ENCODE results near the gene ERAP2. TPM values are rescaled to one million over a fixed set of nuclear protein-coding genes. Genes with fewer than 3 reads are reported as not detected.
A peak's percentile ranks its signal among the peaks of the same experiment; 100 is the strongest.

Gene ERAP2
- total RNA-seq, 2 experiments from 2014 or later = 19.5 to 29.3 TPM

DNA sequence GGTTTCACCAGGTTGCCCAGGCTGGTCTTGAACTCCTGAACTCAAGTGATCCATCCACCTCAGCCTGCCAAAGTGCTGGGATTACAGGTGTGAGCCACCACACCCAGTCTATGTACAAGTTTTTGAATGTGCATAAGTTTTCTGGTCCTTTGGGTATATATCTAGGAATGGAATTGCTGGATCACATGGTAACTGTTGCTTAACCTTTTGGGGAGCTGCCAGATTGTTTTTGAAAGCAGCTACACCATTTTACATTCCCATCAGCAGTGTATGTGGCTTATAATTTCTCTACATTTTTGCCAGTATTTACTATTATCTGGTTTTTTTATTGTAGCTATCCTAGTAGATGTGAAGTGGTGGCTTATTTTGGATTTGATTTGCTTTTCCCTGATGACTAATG, 50.7 kb downstream of the ERAP2 start:
- peaks cover 6% of the 10 kb centered on the region for H3K79me2 ChIP-seq (ENCODE audit: insufficient read depth, low read depth, low read length)
- DNase-seq (ENCODE audit: low spot score) = no peak
- POLR2A ChIA-PET = interaction anchor here (0.6 to 1.6 kb wide), 5 partner anchors 9 to 242 kb away, joined by 3 to 6 read pairs (median 3); no protein-coding TSS in a partner anchor
- no peak overlapping the region for H3K4me3 ChIP-seq (ENCODE audit: low read depth, low read length, poor library complexity, severe bottlenecking)
- no TSS peak for BruUV-seq (replicated peaks)
- CTCF ChIA-PET (ENCODE audit: unreplicated experiment) = interaction anchor here (1.5 kb wide), 1 partner anchor 50 kb away, joined by 4 read pairs; no protein-coding TSS in a partner anchor
- H3K9me3 ChIP-seq (ENCODE audit: low read length) = no peaks in the 10 kb centered on the region
- H4K20me1 ChIP-seq (ENCODE audit: insufficient read depth, low read length) = no peaks in the 10 kb centered on the region
- no peak overlapping the region for H2AFZ ChIP-seq (ENCODE audit: low read length)
- H3K27ac ChIP-seq (ENCODE audit: low read depth, low read length, poor library complexity, severe bottlenecking) = no peak overlapping the region
- no peaks in the 10 kb centered on the region for H3K9me2 ChIP-seq (ENCODE audit: insufficient read depth, low read length)
- intact Hi-C loops (cut with micrococcal nuclease; ENCODE audit: unreplicated experiment) = no loop called here
- H3K4me2 ChIP-seq (ENCODE audit: low read length) = no peak overlapping the region
- peaks cover 64% of the 10 kb centered on the region for H3K4me1 ChIP-seq (ENCODE audit: insufficient read depth, low read length, poor library complexity, severe bottlenecking)
- no peak for TF ChIP-seq EZH2phosphoT487 (IDR thresholded peaks at IDR 0.05; ENCODE audit: borderline replicate concordance, low read depth, low read length)
- TF ChIP-seq, protein P1, sequence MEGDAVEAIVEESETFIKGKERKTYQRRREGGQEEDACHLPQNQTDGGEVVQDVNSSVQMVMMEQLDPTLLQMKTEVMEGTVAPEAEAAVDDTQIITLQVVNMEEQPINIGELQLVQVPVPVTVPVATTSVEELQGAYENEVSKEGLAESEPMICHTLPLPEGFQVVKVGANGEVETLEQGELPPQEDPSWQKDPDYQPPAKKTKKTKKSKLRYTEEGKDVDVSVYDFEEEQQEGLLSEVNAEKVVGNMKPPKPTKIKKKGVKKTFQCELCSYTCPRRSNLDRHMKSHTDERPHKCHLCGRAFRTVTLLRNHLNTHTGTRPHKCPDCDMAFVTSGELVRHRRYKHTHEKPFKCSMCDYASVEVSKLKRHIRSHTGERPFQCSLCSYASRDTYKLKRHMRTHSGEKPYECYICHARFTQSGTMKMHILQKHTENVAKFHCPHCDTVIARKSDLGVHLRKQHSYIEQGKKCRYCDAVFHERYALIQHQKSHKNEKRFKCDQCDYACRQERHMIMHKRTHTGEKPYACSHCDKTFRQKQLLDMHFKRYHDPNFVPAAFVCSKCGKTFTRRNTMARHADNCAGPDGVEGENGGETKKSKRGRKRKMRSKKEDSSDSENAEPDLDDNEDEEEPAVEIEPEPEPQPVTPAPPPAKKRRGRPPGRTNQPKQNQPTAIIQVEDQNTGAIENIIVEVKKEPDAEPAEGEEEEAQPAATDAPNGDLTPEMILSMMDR (conservative IDR thresholded peaks at IDR 0.05; ENCODE audit: low read length) = no peak
- H3K36me3 ChIP-seq (ENCODE audit: insufficient read depth, low read length) = no peaks in the 10 kb centered on the region; the same call in 1 of the 2 replicates

DNA sequence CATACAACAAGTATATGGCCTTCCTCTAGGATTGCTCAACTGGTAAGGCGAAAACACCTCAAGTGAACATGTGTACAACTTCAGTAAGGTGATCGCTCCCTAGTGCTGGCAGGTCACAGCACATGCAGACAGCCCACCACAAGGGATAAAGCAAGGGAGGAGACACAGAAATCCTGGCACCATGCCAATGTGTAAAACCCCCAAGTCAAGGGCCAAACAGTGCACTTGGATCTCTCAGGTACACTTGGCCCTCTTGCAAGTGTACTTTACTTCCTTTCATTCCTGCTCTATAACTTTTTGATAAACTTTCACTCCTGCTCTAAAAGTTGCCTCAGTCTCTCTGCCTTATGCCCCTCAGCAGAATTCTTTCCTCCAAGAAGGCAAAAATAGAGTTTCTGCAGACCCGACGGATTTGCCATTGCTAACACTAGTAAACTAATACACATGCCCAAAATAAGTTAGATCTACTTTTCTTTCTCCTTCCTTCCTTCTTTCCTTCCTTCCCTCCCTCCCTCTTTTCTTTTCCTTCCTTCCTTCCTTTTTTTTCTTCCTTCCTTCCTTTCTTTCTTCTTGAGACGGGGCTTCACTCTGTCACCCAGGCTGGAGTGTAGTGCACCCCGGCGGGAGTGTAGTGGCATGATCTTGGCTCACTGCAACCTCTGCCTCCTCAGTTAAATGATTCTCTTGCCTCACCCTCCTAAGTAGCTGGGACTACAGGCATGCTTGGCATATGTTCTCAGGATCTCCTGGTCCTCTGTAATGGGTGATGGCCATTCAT, 52.8 kb downstream of the ERAP2 start:
- Histone ChIP-seq H3K9me2 (ENCODE audit: insufficient read depth, low read length) (no peaks in the 10 kb centered on the region), H2AFZ (ENCODE audit: low read length) (no peak overlapping the region), H3K9me3 (ENCODE audit: low read length) (no peaks in the 10 kb centered on the region), H3K36me3 (ENCODE audit: insufficient read depth, low read length) (no peaks in the 10 kb centered on the region; the same call in 1 of the 2 replicates), H3K4me3 (ENCODE audit: low read depth, low read length, poor library complexity, severe bottlenecking) (no peak overlapping the region), H3K4me1 (ENCODE audit: insufficient read depth, low read length, poor library complexity, severe bottlenecking) (peaks cover 64% of the 10 kb centered on the region), H3K4me2 (ENCODE audit: low read length) (0 out of 2 replicates have a peak overlapping the region, but pooled peaks have one; percentile 7), H3K27ac (ENCODE audit: low read depth, low read length, poor library complexity, severe bottlenecking) (no peak overlapping the region), H3K79me2 (ENCODE audit: insufficient read depth, low read depth, low read length) (peaks cover 27% of the 10 kb centered on the region), H4K20me1 (ENCODE audit: insufficient read depth, low read length) (no peaks in the 10 kb centered on the region)
- ChIA-PET POLR2A (no interaction called here), CTCF (ENCODE audit: unreplicated experiment) (no interaction called here)
- BruUV-seq (replicated peaks) = no TSS peak
- intact Hi-C loops (cut with micrococcal nuclease; ENCODE audit: unreplicated experiment) = no loop called here
- TF ChIP-seq, protein P1 (conservative IDR thresholded peaks at IDR 0.05; ENCODE audit: low read length) = no peak
- TF ChIP-seq EZH2phosphoT487 (IDR thresholded peaks at IDR 0.05; ENCODE audit: borderline replicate concordance, low read depth, low read length) = no peak
- DNase-seq (ENCODE audit: low spot score) = peak; percentile 15

DNA sequence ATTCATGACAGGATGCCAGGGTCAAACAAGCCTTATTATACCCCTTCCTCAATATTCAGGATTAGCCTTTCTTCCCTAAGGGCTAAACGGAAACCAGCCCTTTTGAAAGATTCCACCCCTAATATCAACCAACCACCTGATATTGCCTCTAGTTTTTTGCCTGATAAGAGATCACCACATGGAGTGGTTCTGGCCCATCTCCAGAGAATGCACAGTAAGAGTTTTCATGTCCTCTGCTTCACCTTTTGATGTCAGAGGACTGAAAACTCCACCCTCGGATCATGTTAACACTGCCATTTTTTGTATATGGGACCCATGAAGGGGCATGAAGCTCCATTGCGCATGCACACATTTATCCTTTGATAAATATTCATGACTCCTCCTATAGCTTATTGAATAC, 53.8 kb downstream of the ERAP2 start:
- H2AFZ ChIP-seq (ENCODE audit: low read length) = no peak overlapping the region
- no peak for DNase-seq (ENCODE audit: low spot score)
- H3K9me3 ChIP-seq (ENCODE audit: low read length) = no peaks in the 10 kb centered on the region
- CTCF ChIA-PET (ENCODE audit: unreplicated experiment) = no interaction called here
- H3K79me2 ChIP-seq (ENCODE audit: insufficient read depth, low read depth, low read length) = peaks cover 28% of the 10 kb centered on the region
- TF ChIP-seq EZH2phosphoT487 (IDR thresholded peaks at IDR 0.05; ENCODE audit: borderline replicate concordance, low read depth, low read length) = no peak
- TF ChIP-seq, protein P1 (conservative IDR thresholded peaks at IDR 0.05; ENCODE audit: low read length) = no peak
- intact Hi-C loops (cut with micrococcal nuclease; ENCODE audit: unreplicated experiment) = loop anchor here (5.0 kb wide), 1 partner anchor 232 kb away; no protein-coding TSS in a partner anchor
- POLR2A ChIA-PET = interaction anchor here (0.6 to 3.1 kb wide), 4 partner anchors 32 to 122 kb away, joined by 3 to 24 read pairs (median 10); partner anchors contain the start of genes ERAP1 and ERAP2
- no peak overlapping the region for H3K27ac ChIP-seq (ENCODE audit: low read depth, low read length, poor library complexity, severe bottlenecking)
- H4K20me1 ChIP-seq (ENCODE audit: insufficient read depth, low read length) = no peaks in the 10 kb centered on the region
- BruUV-seq (replicated peaks) = no TSS peak
- H3K36me3 ChIP-seq (ENCODE audit: insufficient read depth, low read length) = no peaks in the 10 kb centered on the region; the same call in 1 of the 2 replicates
- H3K4me3 ChIP-seq (ENCODE audit: low read depth, low read length, poor library complexity, severe bottlenecking) = no peak overlapping the region
- no peaks in the 10 kb centered on the region for H3K9me2 ChIP-seq (ENCODE audit: insufficient read depth, low read length)
- peak overlapping the region; percentile 95 for H3K4me2 ChIP-seq (ENCODE audit: low read length)
- peaks cover 59% of the 10 kb centered on the region for H3K4me1 ChIP-seq (ENCODE audit: insufficient read depth, low read length, poor library complexity, severe bottlenecking)
